Thymus (tissue), 2 donors: ENCODE measurements around the gene CCL4. TPM values are rescaled to one million over a fixed set of nuclear protein-coding genes. Genes with fewer than 3 reads are reported as not detected.

ENCODE experiments used
- polyA plus RNA-seq: library from polyadenylated mRNA; stranded (reverse); fragments of 200-250 nt; gene quantifications from one replicate; pipeline ENCODE4 v1.2.3, GENCODE V29; 2013
- total RNA-seq: library from RNA; stranded (reverse); fragments of 120-200 nt; gene quantifications from one replicate; pipeline ENCODE4 v1.2.4, GENCODE V29; 2013
- donor health status: healthy.

Gene CCL4
- total and polyA plus RNA-seq, 2 donors = 7.3 to 15.4 TPM

Other genes with a start within 250 kb of the CCL4 start
- gene HEATR9, start 234.9 kb upstream of the CCL4 start, total RNA-seq = 0.05 TPM
- gene HEATR9, start 234.9 kb upstream of the CCL4 start, polyA plus RNA-seq = 0.82 TPM
- gene CCL5, start 223.5 kb upstream of the CCL4 start, total RNA-seq = 26.7 TPM
- gene CCL5, start 223.5 kb upstream of the CCL4 start, polyA plus RNA-seq = 27.4 TPM
- 5.7 TPM for gene RDM1, start 173.1 kb upstream of the CCL4 start, total RNA-seq
- 1.1 TPM for gene RDM1, start 173.1 kb upstream of the CCL4 start, polyA plus RNA-seq
- gene LYZL6, start 160.1 kb upstream of the CCL4 start, total RNA-seq = not detected
- gene LYZL6, start 160.1 kb upstream of the CCL4 start, polyA plus RNA-seq = 0.11 TPM
- gene CCL16, start 122.3 kb upstream of the CCL4 start, total RNA-seq = 0.09 TPM
- gene CCL16, start 122.3 kb upstream of the CCL4 start, polyA plus RNA-seq = 0.46 TPM
- gene CCL14, start 117.1 kb upstream of the CCL4 start, total RNA-seq = 4.1 TPM
- 94.2 TPM for gene CCL14, start 117.1 kb upstream of the CCL4 start, polyA plus RNA-seq
- not detected for gene CCL15, start 102.3 kb upstream of the CCL4 start, total RNA-seq
- 0.73 TPM for gene CCL15, start 102.3 kb upstream of the CCL4 start, polyA plus RNA-seq
- 0.61 TPM for gene CCL23, start 85.9 kb upstream of the CCL4 start, total RNA-seq
- gene CCL23, start 85.9 kb upstream of the CCL4 start, polyA plus RNA-seq = 4.2 TPM
- gene CCL18, start 39.6 kb upstream of the CCL4 start, total RNA-seq = 9.3 TPM
- 461 TPM for gene CCL18, start 39.6 kb upstream of the CCL4 start, polyA plus RNA-seq
- gene CCL3, start 13.7 kb upstream of the CCL4 start, total RNA-seq = 15.9 TPM
- gene CCL3, start 13.7 kb upstream of the CCL4 start, polyA plus RNA-seq = 38.5 TPM
- gene TBC1D3B, start 72.8 kb downstream of the CCL4 start, total RNA-seq = 1.3 TPM
- gene TBC1D3B, start 72.8 kb downstream of the CCL4 start, polyA plus RNA-seq = 3.9 TPM
- 4.3 TPM for gene CCL3L1, start 92.9 kb downstream of the CCL4 start, total RNA-seq
- gene CCL3L1, start 92.9 kb downstream of the CCL4 start, polyA plus RNA-seq = 1.9 TPM
- 11.8 TPM for gene CCL4L2, start 107.2 kb downstream of the CCL4 start, total RNA-seq
- 2.4 TPM for gene CCL4L2, start 107.2 kb downstream of the CCL4 start, polyA plus RNA-seq
- not detected for gene TBC1D3I, start 160.7 kb downstream of the CCL4 start, total RNA-seq
- gene TBC1D3I, start 160.7 kb downstream of the CCL4 start, polyA plus RNA-seq = 0.87 TPM
- not detected for gene TBC1D3G, start 220.1 kb downstream of the CCL4 start, total RNA-seq
- 0.94 TPM for gene TBC1D3G, start 220.1 kb downstream of the CCL4 start, polyA plus RNA-seq